Peyer's patch (tissue), 4 donors: Measurements from ENCODE around the gene SYNE1. TPM values are rescaled to one million over a fixed set of nuclear protein-coding genes. Genes with fewer than 3 reads are reported as not detected.

Experiments used
- DNase-seq, 3 donors: peaks; one replicate each; pipeline ENCODE4 v3.0.0-alpha.2; 2017 to 2019
- H3K27ac ChIP-seq, 4 donors: fragments of 200-600 bp; sonication (generic); one replicate each; pipeline ENCODE4 v1.5.1; 2016 to 2019
- H3K27me3 ChIP-seq, 2 donors: fragments of 200-600 bp; sonication (generic); one replicate each; pipeline ENCODE4 v1.5.1; 2019
- H3K36me3 ChIP-seq, 3 donors: fragments of 200-600 bp; sonication (generic); one replicate each; pipeline ENCODE4 v1.5.1; 2016 to 2019
- H3K4me1 ChIP-seq, 4 donors: fragments of 200-600 bp; sonication (generic); one replicate each; pipeline ENCODE4 v1.5.1; 2016 to 2019
- H3K4me3 ChIP-seq, 4 donors: fragments of 200-600 bp; sonication (generic); 1 replicate in 3 of 4; 2 replicates in 1 of 4; pipeline ENCODE4 v1.5.1; 2016 to 2019; ENCODE audit warnings: mild to moderate bottlenecking in 1 of 4
- H3K9me3 ChIP-seq, 4 donors: fragments of 200-600 bp; sonication (generic); one replicate each; pipeline ENCODE4 v1.5.1; 2016 to 2019; ENCODE audit warnings: mild to moderate bottlenecking in 1 of 4
- POLR2A ChIP-seq, 2 donors: fragments of 450-650 bp; IDR thresholded peaks; one replicate each; pipeline ENCODE4 v1.5.1; 2017; ENCODE audit warnings: antibody characterized with exemption in 2 of 2, mild to moderate bottlenecking in 2 of 2, moderate library complexity in 2 of 2
- total RNA-seq, 4 donors: library from RNA; depleted of rRNA; stranded (reverse); fragments of >200 nt; gene quantifications; one replicate each; pipeline ENCODE4 v1.1.0, GENCODE V29; 2016
- TF ChIP-seq, protein P1 (sequence below), 6 experiments: fragments of 450-650 bp in 4 of 6; fragments of 200-600 bp in 2 of 6; sonication (generic) in 1 of 6; IDR thresholded peaks; one replicate each; pipeline ENCODE4 v1.5.1; 2017 to 2019; ENCODE audit warnings: antibody characterized with exemption in 6 of 6, mild to moderate bottlenecking in 3 of 6, moderate library complexity in 1 of 6

The SYNE1 gene
- total RNA-seq, 4 donors from 2014 or later = 23.1 to 245 (median 34.8) TPM

DNA sequence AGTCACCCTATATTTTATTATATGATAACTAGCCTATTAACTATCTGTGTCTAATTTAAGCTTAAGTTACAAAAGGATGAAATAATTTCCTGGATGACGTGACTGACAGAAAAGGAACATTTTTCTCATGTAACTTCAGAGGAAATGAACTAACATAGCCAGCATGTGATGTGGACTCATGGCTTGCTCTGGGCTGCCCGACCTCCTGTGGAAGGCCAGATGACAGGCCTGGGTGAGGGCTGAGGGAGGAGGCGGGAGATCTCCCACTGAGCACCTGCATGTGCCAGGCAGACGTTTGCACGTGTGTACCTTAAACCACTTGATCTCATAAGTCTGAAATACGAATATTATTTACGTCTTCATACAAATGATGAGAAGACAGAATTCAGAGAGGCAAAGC lies 321.1 kb downstream of the SYNE1 start:
- TF ChIP-seq POLR2A (IDR thresholded peaks at IDR 0.05) = no peak
- TF ChIP-seq, protein P1, sequence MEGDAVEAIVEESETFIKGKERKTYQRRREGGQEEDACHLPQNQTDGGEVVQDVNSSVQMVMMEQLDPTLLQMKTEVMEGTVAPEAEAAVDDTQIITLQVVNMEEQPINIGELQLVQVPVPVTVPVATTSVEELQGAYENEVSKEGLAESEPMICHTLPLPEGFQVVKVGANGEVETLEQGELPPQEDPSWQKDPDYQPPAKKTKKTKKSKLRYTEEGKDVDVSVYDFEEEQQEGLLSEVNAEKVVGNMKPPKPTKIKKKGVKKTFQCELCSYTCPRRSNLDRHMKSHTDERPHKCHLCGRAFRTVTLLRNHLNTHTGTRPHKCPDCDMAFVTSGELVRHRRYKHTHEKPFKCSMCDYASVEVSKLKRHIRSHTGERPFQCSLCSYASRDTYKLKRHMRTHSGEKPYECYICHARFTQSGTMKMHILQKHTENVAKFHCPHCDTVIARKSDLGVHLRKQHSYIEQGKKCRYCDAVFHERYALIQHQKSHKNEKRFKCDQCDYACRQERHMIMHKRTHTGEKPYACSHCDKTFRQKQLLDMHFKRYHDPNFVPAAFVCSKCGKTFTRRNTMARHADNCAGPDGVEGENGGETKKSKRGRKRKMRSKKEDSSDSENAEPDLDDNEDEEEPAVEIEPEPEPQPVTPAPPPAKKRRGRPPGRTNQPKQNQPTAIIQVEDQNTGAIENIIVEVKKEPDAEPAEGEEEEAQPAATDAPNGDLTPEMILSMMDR (IDR thresholded peaks at IDR 0.05) = no peak
- Histone ChIP-seq H3K4me3 (no peak overlapping the region), H3K36me3 (peaks cover 0 to 5% (median 0%) of the 10 kb centered on the region in 3 donors), H3K4me1 (no peaks in the 10 kb centered on the region), H3K27me3 (no peaks in the 10 kb centered on the region), H3K9me3 (no peaks in the 10 kb centered on the region), H3K27ac (no peak overlapping the region)
- no peak for DNase-seq

DNA sequence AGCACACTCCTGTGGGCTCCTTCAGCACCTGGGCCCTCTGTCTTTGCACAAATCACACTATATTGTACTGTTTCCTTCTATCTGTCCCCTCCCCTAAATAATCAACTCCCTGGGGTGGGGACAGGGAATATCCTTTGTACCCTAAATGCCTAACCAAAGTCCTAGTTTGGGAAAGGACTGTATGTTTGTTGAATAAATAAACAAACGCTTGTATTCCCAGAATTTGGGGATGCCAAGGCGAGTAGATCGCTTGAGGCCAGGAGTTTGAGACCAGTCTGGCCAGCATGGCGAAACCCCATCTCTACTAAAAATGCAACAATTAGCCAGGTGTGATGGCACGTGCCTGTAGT lies 322.7 kb downstream of the SYNE1 start:
- Histone ChIP-seq H3K27ac (no peak overlapping the region), H3K4me3 (no peak overlapping the region)
- TF ChIP-seq POLR2A (IDR thresholded peaks at IDR 0.05) = no peak
- TF ChIP-seq, protein P1 (IDR thresholded peaks at IDR 0.05) = no peak

GRCh38 chr6:152313542-152314482 lies 323.4 kb downstream of the SYNE1 start:
- Histone ChIP-seq H3K9me3 (no peaks in the 10 kb centered on the region), H3K4me1 (no peaks in the 10 kb centered on the region), H3K27ac (no peak overlapping the region), H3K4me3 (no peak overlapping the region), H3K36me3 (peaks cover 0 to 11% (median 0%) of the 10 kb centered on the region in 3 donors), H3K27me3 (no peaks in the 10 kb centered on the region)
- no peak for DNase-seq
- TF ChIP-seq, protein P1 (IDR thresholded peaks at IDR 0.05) = no peak
- no peak for TF ChIP-seq POLR2A (IDR thresholded peaks at IDR 0.05)

More for the DNA sequence above, 322.7 kb downstream of the SYNE1 start:
- H3K4me1 ChIP-seq = no peaks in the 10 kb centered on the region
- no peak for DNase-seq
- peaks cover 0 to 9% (median 0%) of the 10 kb centered on the region in 3 donors for H3K36me3 ChIP-seq
- H3K27me3 ChIP-seq = no peaks in the 10 kb centered on the region
- H3K9me3 ChIP-seq = no peaks in the 10 kb centered on the region

DNA sequence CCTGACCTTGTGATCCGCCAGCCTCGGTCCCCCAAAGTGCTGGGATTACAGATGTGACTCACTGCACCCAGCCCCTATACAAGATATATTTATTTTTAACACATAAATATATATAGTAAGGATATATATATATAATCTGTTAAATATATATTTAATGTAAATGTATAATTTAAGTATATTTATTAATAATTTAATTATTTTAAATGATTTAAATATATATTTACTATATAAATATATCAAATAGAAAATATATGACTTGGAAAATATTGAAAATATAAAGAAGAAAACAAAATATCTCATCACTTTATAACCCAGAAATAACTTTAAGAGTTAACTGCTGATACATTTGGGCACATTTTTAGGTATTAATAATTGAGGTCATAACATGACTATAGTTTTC lies 324.7 kb downstream of the SYNE1 start:
- Histone ChIP-seq H3K4me3 (no peak overlapping the region), H3K27ac (no peak overlapping the region), H3K9me3 (no peaks in the 10 kb centered on the region), H3K36me3 (peaks cover 0 to 18% (median 0%) of the 10 kb centered on the region in 3 donors), H3K27me3 (no peaks in the 10 kb centered on the region), H3K4me1 (no peaks in the 10 kb centered on the region)
- TF ChIP-seq POLR2A (IDR thresholded peaks at IDR 0.05) = no peak
- TF ChIP-seq, protein P1 (IDR thresholded peaks at IDR 0.05) = no peak
- DNase-seq = no peak

GRCh38 chr6:152310371-152310954 lies 326.7 kb downstream of the SYNE1 start:
- no peak for DNase-seq
- Histone ChIP-seq H3K27ac (no peak overlapping the region), H3K4me3 (no peak overlapping the region), H3K27me3 (no peaks in the 10 kb centered on the region), H3K9me3 (no peaks in the 10 kb centered on the region), H3K4me1 (no peaks in the 10 kb centered on the region), H3K36me3 (peaks cover 0 to 12% (median 0%) of the 10 kb centered on the region in 3 donors)
- TF ChIP-seq POLR2A (IDR thresholded peaks at IDR 0.05) = no peak
- TF ChIP-seq, protein P1 (IDR thresholded peaks at IDR 0.05) = no peak
